ENCODE results near the gene SLC39A3.
"Not testable (repeated sequence)": the region's sequence is repeated elsewhere in the genome, so short reads cannot be mapped to it uniquely, and the experiment has no call there.

The SLC39A3 gene

DNA sequence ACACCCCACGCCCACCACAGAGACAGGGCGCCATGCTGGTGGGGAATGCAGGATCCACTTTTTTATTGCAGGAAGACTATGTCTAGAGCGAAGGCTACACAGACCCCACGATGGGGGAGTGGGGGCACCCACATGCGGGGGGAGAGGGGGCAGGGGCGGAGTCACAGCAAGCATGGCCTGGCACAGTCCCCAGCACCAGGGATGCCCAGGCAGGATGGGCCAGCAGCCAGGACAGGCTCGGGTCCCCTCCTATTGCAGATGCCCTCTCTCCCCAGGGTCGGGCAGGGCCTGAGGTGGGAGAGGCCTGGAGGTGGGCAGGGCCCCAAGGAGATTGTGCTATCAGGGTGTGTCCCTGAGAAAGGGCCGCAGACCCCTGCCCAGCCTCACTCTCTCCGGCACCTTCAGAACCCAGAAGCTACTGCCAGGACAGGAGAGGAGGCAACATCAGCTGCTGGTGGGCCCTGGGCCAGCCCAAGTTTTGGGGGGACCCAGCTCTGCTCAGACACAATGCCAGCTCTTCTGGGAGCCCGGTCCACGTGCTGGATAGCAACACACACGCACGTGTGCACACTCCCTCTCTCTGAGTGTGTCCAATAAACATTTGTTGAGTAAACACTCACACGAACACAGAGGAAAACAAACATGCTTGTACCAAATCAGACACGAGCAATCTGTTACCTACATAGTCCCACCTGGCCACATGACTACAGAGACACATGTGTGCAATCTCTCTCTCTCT, 25.1 kb downstream of the SLC39A3 start:
- H3K9me3 ChIP-seq (ENCODE audit: insufficient read depth, low read length), result peaks cover 10% of the 10 kb centered on the region; the same call in 1 of the 2 replicates
- H3K4me1 ChIP-seq (ENCODE audit: insufficient read depth, insufficient read length), result peaks cover 4% of the 10 kb centered on the region
- no peak overlapping the region for H3K4me3 ChIP-seq (ENCODE audit: insufficient read length, low read depth)
- no peak overlapping the region for H3K9ac ChIP-seq (ENCODE audit: insufficient read length, low read depth)
- TF ChIP-seq ZNF274 (IDR thresholded peaks at IDR 0.05; ENCODE audit: low read depth, low read length) (no peak), YY1 (IDR thresholded peaks at IDR 0.05; ENCODE audit: insufficient read depth, insufficient read length) (no peak), SUZ12 (IDR thresholded peaks at IDR 0.05; ENCODE audit: extremely low read depth, insufficient read depth, insufficient read length) (no peak)
- peaks cover 9% of the 10 kb centered on the region for H3K36me3 ChIP-seq (ENCODE audit: insufficient read depth, insufficient read length, low read length)
- no peak for DNase-seq (ENCODE audit: low read depth, low spot score)
- H3K27me3 ChIP-seq (ENCODE audit: insufficient read depth, insufficient read length), result no peaks in the 10 kb centered on the region

DNA sequence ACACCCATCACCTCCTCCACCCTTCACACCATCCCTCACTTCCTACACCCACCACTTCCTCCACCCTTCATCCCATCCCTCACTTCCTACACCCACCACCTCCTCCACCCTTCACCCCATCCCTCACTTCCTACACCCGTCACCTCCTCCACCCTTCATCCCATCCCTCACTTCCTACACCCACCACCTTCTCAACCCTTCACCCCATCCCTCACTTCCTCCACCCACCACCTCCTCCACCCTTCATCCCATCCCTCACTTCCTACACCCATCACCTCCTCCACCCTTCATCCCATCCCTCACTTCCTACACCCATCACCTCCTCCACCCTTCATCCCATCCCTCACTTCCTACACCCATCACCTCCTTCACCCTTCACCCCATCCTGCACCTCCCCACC, 25.7 kb downstream of the SLC39A3 start:
- not testable (repeated sequence) for H3K4me3 ChIP-seq (ENCODE audit: insufficient read length, low read depth); H3K27me3 ChIP-seq (ENCODE audit: insufficient read depth, insufficient read length); H3K9ac ChIP-seq (ENCODE audit: insufficient read length, low read depth); DNase-seq (ENCODE audit: low read depth, low spot score); H3K36me3 ChIP-seq (ENCODE audit: insufficient read depth, insufficient read length, low read length); H3K4me1 ChIP-seq (ENCODE audit: insufficient read depth, insufficient read length)
- H3K9me3 ChIP-seq (ENCODE audit: insufficient read depth, low read length), result peaks cover 10% of the 10 kb centered on the region; the same call in 1 of the 2 replicates

DNA sequence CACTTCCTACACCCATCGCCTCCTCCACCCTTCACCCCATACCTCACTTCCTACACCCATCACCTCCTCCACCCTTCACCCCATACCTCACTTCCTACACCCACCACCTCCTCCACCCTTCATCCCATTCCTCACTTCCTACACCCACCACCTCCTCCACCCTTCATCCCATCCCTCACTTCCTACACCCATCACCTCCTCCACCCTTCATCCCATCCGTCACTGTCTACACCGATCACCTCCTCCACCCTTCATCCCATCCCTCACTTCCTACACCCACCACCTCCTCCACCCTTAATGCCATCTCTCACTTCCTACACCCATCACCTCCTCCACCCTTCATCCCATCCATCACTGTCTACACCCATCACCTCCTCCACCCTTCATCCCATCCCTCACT, 26.6 kb downstream of the SLC39A3 start:
- peaks cover 10% of the 10 kb centered on the region; the same call in 1 of the 2 replicates for H3K9me3 ChIP-seq (ENCODE audit: insufficient read depth, low read length)
- H3K9ac ChIP-seq (ENCODE audit: insufficient read length, low read depth); DNase-seq (ENCODE audit: low read depth, low spot score); H3K4me1 ChIP-seq (ENCODE audit: insufficient read depth, insufficient read length); H3K27me3 ChIP-seq (ENCODE audit: insufficient read depth, insufficient read length); H3K4me3 ChIP-seq (ENCODE audit: insufficient read length, low read depth); H3K36me3 ChIP-seq (ENCODE audit: insufficient read depth, insufficient read length, low read length): not testable (repeated sequence)

DNA sequence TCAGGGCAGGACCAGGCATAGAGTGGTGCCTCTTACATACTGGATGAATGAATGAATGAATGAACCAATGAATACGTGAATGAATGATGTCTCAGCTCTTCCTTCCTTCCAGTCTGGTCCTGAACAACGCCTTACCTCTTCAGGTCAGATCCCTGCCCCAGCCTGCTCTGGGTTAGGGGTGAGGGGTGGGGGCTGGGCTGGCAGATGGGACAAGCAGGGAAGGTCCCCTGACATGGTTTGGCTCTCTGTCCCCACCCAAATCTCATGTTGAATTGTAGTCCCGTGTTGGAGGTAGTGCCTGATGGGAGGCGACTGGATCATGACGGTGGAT, 28.0 kb downstream of the SLC39A3 start:
- Histone ChIP-seq H3K4me3 (ENCODE audit: insufficient read length, low read depth) (no peak overlapping the region), H3K36me3 (ENCODE audit: insufficient read depth, insufficient read length, low read length) (peaks cover 5% of the 10 kb centered on the region), H3K27me3 (ENCODE audit: insufficient read depth, insufficient read length) (no peaks in the 10 kb centered on the region), H3K9me3 (ENCODE audit: insufficient read depth, low read length) (peaks cover 10% of the 10 kb centered on the region; the same call in 1 of the 2 replicates), H3K9ac (ENCODE audit: insufficient read length, low read depth) (no peak overlapping the region), H3K4me1 (ENCODE audit: insufficient read depth, insufficient read length) (peaks cover 4% of the 10 kb centered on the region)
- TF ChIP-seq ZNF274 (IDR thresholded peaks at IDR 0.05; ENCODE audit: low read depth, low read length) (no peak), YY1 (IDR thresholded peaks at IDR 0.05; ENCODE audit: insufficient read depth, insufficient read length) (no peak), SUZ12 (IDR thresholded peaks at IDR 0.05; ENCODE audit: extremely low read depth, insufficient read depth, insufficient read length) (no peak)
- DNase-seq (ENCODE audit: low read depth, low spot score), result no peak

DNA sequence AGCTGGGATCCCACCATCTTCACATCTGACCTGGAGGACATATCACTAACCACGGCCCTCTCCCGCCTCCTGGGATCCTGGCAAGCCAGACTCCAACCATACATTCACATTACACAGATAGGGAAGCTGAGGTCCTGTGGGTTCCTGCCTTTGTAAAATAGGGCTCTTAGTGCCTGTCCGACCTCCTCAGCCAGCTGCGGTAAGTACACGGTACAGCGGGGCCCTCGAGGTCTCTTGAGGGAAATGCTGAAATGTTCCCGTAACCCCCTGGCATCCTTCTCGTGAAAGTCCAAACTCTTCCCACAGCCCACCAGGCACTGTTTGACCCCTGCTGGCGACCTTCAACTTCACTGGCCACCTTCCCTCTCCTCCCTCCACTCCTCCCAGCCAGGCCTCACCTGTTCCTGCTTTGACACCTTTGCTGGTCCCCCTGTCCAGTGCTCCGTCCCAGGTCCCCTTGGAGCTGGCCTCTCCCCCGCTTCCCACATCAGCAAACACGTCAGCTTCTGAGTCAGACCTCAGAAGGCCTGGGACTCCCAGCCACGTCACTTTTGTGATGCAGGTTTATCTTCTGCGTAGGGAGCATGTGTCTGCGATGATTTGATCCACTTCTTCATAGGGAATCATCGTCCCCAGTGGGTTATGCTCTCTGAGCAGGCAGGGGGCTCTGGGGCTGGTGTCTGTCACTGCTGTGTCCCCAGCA, 28.5 kb downstream of the SLC39A3 start:
- TF ChIP-seq YY1 (IDR thresholded peaks at IDR 0.05; ENCODE audit: insufficient read depth, insufficient read length) (no peak), SUZ12 (IDR thresholded peaks at IDR 0.05; ENCODE audit: extremely low read depth, insufficient read depth, insufficient read length) (no peak), ZNF274 (IDR thresholded peaks at IDR 0.05; ENCODE audit: low read depth, low read length) (no peak)
- DNase-seq (ENCODE audit: low read depth, low spot score), result no peak
- H3K9me3 ChIP-seq (ENCODE audit: insufficient read depth, low read length), result peaks cover 10% of the 10 kb centered on the region; the same call in 1 of the 2 replicates
- H3K4me3 ChIP-seq (ENCODE audit: insufficient read length, low read depth), result no peak overlapping the region
- H3K4me1 ChIP-seq (ENCODE audit: insufficient read depth, insufficient read length), result peaks cover 4% of the 10 kb centered on the region
- H3K36me3 ChIP-seq (ENCODE audit: insufficient read depth, insufficient read length, low read length), result peaks cover 3% of the 10 kb centered on the region
- no peaks in the 10 kb centered on the region for H3K27me3 ChIP-seq (ENCODE audit: insufficient read depth, insufficient read length)
- no peak overlapping the region for H3K9ac ChIP-seq (ENCODE audit: insufficient read length, low read depth)

DNA sequence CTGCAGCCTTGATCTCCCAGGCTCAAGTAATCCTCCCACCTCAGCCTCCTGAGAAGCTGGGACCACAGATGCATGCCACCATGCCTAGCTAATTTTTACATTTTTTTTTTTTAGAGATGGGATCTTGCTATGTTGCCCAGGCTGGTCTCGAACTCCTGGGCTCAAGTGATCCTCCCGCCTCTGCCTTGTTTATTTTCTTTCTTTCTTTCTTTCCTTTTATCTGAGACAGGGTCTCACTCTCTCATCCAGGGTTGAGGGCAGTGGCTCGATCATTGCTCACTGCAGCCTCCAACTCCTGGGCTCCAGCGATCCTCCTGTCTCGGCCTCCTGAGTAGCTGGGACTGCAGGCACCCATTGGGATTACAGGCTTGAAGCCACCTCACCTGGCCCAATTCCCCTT, 33.6 kb downstream of the SLC39A3 start:
- no peak for DNase-seq (ENCODE audit: low read depth, low spot score)
- no peak overlapping the region for H3K9ac ChIP-seq (ENCODE audit: insufficient read length, low read depth)

DNA sequence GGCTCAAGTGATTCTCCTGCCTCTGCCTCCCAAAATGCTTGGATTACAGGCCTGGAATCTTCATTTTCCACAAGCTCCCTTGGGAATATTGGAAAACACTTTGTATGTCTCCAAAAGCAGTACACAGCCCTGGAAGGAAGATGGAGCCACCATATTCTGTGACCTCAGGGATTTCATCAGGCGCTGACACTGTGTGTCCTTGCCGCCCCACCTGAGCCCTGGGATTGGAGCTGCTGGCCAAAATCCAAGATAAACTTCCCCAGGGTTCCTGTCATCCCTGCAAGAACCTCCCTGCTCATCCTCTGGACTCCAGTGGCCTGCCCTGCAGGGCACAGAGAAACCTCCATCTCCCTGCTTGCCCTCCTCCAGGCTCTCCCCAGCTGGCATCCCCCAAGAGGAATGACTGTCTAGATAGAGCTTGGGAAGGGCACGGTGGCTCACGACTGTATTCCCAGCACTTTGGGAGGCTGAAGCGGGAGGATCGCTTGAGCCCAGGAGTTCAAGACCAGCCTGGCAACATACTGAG, 36.1 kb downstream of the SLC39A3 start:
- Histone ChIP-seq H3K36me3 (ENCODE audit: insufficient read depth, insufficient read length, low read length) (no peaks in the 10 kb centered on the region), H3K4me1 (ENCODE audit: insufficient read depth, insufficient read length) (no peaks in the 10 kb centered on the region), H3K27me3 (ENCODE audit: insufficient read depth, insufficient read length) (no peaks in the 10 kb centered on the region), H3K9ac (ENCODE audit: insufficient read length, low read depth) (no peak overlapping the region), H3K4me3 (ENCODE audit: insufficient read length, low read depth) (no peak overlapping the region), H3K9me3 (ENCODE audit: insufficient read depth, low read length) (no peaks in the 10 kb centered on the region)
- no peak for TF ChIP-seq SUZ12 (IDR thresholded peaks at IDR 0.05; ENCODE audit: extremely low read depth, insufficient read depth, insufficient read length)
- no peak for TF ChIP-seq YY1 (IDR thresholded peaks at IDR 0.05; ENCODE audit: insufficient read depth, insufficient read length)
- no peak for TF ChIP-seq ZNF274 (IDR thresholded peaks at IDR 0.05; ENCODE audit: low read depth, low read length)
- DNase-seq (ENCODE audit: low read depth, low spot score), result no peak

More for the DNA sequence above, 33.6 kb downstream of the SLC39A3 start:
- Histone ChIP-seq H3K36me3 (ENCODE audit: insufficient read depth, insufficient read length, low read length) (no peaks in the 10 kb centered on the region), H3K4me1 (ENCODE audit: insufficient read depth, insufficient read length) (peaks cover 1% of the 10 kb centered on the region), H3K4me3 (ENCODE audit: insufficient read length, low read depth) (no peak overlapping the region), H3K9me3 (ENCODE audit: insufficient read depth, low read length) (no peaks in the 10 kb centered on the region), H3K27me3 (ENCODE audit: insufficient read depth, insufficient read length) (no peaks in the 10 kb centered on the region)
- no peak for TF ChIP-seq SUZ12 (IDR thresholded peaks at IDR 0.05; ENCODE audit: extremely low read depth, insufficient read depth, insufficient read length)
- TF ChIP-seq ZNF274 (IDR thresholded peaks at IDR 0.05; ENCODE audit: low read depth, low read length), result no peak
- no peak for TF ChIP-seq YY1 (IDR thresholded peaks at IDR 0.05; ENCODE audit: insufficient read depth, insufficient read length)

All from NT2/D1 (cell line).